ENCODE data around the gene NUPR2.
"Not testable (repeated sequence)": the region's sequence is repeated elsewhere in the genome, so short reads cannot be mapped to it uniquely, and the experiment has no call there.

GRCh38 chr7:56080726-56081435, 35.3 kb downstream of the NUPR2 start:
- not testable (repeated sequence) for TF ChIP-seq CTCF, POLR2AphosphoS5 (IDR thresholded peaks at IDR 0.05)

Measured in transverse colon (tissue), 4 donors.